COLO668 (cell line): ENCODE measurements around the gene RIPK3.

Experiments used
- DNase-seq: peaks from one replicate; lab custom pipeline; 2025; ENCODE audit not compliant: unreplicated experiment; lab: John Stamatoyannopoulos, UW

RIPK3 gene

GRCh38 chr14:24307575-24308341, 32.0 kb downstream of the RIPK3 start, which contains the start of gene CIDEB:
Gene CIDEB (minus strand): TSS chr14:24307977. CDS start chr14:24307858, 119 bp downstream.
- peak; percentile 60 for DNase-seq

GRCh38 chr14:24307156-24307574, 32.6 kb downstream of the RIPK3 start:
- no peak for DNase-seq

GRCh38 chr14:24304019-24304387, 35.8 kb downstream of the RIPK3 start:
- no peak for DNase-seq

- DNase-seq, result no peak
Measured at GRCh38 chr14:24300326-24300980, 39.3 kb downstream of the RIPK3 start.

GRCh38 chr14:24299255-24300191, 40.3 kb downstream of the RIPK3 start, which contains the start of the genes DHRS1 and NOP9:
Gene DHRS1 (minus strand): TSS chr14:24299780. CDS start chr14:24299106, 674 bp downstream.
Gene NOP9 (plus strand): TSS chr14:24299850. CDS start chr14:24299955, 105 bp downstream.
- peak; percentile 94 for DNase-seq

GRCh38 chr14:24298892-24299254, 40.9 kb downstream of the RIPK3 start:
- DNase-seq, result peak; percentile 26

GRCh38 chr14:24297190-24297964, 42.4 kb downstream of the RIPK3 start:
- DNase-seq, result peak; percentile 22

GRCh38 chr14:24296341-24297157, 43.2 kb downstream of the RIPK3 start:
- DNase-seq, result peak; percentile 63

- no peak for DNase-seq
Measured at GRCh38 chr14:24293525-24293924, 46.3 kb downstream of the RIPK3 start.

- DNase-seq, result no peak
Measured at GRCh38 chr14:24292118-24292807, 47.5 kb downstream of the RIPK3 start.

GRCh38 chr14:24291446-24292117, 48.2 kb downstream of the RIPK3 start:
- no peak for DNase-seq

GRCh38 chr14:24290746-24291145, 49.0 kb downstream of the RIPK3 start:
- no peak for DNase-seq

- DNase-seq, result no peak
Measured at GRCh38 chr14:24289649-24290280, 50.0 kb downstream of the RIPK3 start.

GRCh38 chr14:24286996-24287395, 52.8 kb downstream of the RIPK3 start:
- DNase-seq, result no peak
